ENCODE data around the gene SGPL1.

SGPL1 gene

GRCh38 chr10:70880077-70880534 lies 64.4 kb downstream of the SGPL1 start:
- DNase-seq (ENCODE audit: low read depth in 2 of 3, low spot score in 1 of 3) = peak; percentile 63 to 81 (median 67)

DNA sequence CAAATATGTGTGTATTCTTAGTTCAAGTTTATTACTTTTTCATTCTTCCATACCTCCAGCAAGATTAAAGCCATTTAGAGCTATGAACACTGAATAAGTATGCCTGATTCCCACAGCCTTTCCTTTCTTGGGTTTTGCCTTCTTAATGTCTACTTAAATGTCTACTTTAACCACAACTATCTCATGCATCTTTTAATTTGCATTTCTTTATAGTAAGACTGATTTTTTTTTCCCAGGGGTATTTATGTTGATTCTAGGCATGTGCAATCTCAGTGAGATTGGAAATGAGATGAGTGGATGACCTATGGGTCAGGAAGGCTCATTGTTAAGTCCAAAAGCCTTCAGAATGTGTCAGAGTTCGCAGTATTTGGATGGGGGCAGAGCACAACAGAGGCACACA lies 69.0 kb downstream of the SGPL1 start:
- DNase-seq (ENCODE audit: low read depth in 2 of 3, low spot score in 1 of 3) = no peak

GRCh38 chr10:70885481-70885880 lies 69.7 kb downstream of the SGPL1 start:
- no peak for DNase-seq (ENCODE audit: low read depth in 2 of 3, low spot score in 1 of 3)

DNA sequence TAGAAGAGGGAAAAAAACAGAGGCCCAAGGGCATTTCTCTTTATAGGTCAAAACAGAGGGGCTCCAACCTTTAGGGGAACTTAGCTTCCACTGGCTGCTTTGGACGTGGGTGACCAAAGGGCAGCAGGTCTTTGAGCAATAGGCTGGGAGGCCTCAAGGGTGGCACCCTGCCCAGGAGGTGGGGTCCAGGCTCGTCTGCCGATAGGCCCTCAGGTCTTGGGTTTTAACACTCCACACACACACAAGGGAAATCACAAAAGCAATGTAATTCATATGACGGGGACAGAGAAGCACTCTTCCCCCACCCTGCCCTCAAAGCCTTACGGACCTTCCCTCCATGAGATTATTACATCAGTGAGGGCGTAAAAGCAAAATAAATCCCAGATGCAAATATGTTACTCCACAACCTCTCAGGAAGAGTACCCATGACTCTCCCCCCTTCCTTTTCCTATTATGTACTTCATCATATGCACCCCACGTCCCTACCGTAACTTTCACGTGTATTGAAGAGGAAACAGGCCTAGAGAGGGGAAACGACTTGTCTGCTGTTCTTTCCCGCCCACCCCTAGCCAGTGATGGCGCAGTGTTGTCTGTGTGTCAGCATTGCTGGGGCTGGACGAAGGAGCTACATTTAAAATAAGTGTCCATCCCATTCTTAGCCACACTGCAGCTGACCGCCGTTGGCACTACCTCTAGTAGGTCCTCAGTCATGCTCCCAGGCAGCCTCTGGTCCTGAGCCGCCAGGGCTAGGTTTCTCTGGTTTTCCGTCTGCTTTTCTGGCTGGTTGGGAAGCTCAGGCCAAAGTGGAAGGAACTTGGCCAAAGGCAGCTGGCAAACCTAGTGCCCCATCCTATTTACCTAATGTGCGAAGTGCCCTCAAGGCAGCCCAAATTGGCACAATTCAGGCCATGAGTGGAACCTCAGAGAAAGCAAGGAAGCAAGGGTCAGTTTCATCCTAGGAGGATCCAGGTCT lies 70.5 kb downstream of the SGPL1 start:
- DNase-seq (ENCODE audit: low read depth in 2 of 3, low spot score in 1 of 3) = no peak

DNA sequence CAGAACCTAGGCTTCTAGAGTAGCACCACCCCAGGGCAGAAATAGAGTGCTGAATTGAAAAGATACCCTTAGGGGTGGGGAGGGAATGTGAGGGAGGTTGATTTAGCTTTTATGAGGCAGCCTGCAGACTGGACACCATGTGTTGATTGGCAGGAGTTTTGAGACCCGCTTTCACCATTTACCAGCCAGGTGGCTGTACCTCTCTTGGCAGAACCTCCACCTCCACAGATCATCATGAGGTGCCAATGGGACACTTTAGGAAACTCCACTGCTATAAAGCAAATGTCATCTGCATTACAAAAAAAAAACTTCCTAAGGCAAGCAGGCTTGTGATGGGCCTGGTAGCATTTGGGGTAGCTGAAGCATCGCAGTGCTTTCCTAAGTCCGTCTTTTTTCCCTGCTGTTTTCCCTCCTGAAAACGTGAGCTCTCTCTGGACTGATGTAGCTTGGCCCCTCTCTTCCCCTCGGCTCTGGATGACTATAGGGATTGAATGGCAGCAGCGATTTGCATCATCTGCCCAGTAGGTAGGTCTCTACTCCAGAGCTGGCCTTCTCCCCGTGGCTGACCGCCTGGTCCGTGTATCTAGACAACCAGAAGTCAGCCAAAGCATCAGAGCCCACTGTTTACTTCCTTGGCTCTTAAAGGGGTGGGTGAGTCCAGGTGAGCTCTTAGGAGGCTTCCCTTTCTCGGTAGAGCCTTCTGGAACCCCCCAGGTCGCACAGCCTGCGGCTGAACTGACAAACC lies 71.3 kb downstream of the SGPL1 start:
- DNase-seq (ENCODE audit: low read depth in 2 of 3, low spot score in 1 of 3) = no peak

DNA sequence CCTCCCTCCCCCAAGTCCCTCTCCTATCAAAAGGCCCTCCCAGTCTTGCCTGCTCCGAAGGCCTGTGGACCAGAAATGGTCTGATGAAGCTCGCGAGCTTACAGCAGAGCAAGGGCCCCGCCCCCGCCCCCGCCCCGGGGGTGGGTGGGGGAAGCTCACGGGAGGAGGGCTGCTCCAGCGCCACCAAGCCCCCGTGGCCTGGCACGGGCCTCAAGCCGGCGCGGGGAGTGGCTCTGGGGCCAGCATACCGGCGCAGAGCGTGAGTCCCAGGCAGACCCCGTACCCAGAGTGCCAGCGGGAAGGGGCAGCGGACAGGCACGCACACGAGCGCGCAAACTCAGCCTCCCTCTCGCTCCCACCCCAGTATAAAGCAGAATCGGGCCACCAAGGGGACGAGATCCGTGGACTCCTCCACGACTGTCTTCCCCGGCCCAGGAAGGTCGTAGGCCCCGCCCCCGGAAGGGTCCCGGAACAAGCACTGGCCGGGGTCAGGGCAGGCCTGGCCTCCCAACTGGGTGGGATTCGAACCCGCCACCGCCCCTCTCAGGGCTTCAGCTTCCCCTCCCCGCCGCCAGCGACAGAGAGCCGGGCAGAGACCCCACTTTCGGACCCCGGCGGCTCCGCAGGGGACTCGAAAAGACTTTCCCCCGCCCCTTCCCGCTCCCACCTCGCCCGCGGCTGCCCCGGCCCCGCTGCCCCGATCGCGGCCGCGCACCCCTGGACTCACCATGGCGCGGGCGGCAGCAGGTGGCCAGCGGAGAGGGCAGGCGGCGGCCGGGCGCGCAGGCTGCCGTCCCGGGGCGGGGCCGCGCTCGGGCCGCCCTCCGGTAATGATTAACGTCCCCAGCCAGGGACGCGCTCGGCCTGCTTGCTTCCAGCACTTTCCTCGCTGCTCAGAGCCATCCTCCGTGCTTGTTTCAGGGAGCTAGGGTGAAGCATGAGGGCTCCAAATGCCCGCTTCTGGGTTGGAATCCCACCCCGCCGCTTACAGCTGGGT lies 72.4 kb downstream of the SGPL1 start, which contains the start of gene PCBD1:
Gene PCBD1, minus strand, starts transcription at position 762 of the 997 bp plus-strand sequence. Its CDS starts 32 bp downstream, at position 730.
- peak; percentile 16 to 65 (median 48) for DNase-seq (ENCODE audit: low read depth in 2 of 3, low spot score in 1 of 3)

DNA sequence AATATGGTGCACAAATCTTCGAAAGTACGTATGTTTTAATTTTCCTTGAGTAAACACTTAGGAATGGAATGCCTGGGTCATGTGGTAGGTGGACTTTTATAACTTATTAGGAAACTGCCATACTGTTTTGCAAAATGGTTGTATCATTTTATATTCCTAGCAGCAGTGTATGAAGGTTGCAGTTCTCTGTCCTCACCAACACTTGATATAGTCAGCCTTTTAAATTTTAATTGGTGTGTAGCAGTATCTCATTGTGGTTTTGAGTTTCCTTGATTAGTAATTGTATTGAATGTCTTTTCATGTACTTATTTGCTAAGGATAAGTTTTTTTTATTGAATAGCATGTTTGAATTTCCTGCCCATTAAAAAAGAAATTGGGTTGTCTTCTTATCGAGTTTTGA lies 73.5 kb downstream of the SGPL1 start:
- DNase-seq (ENCODE audit: low read depth in 2 of 3, low spot score in 1 of 3) = no peak

GRCh38 chr10:70890917-70891431 lies 75.2 kb downstream of the SGPL1 start:
- no peak for DNase-seq (ENCODE audit: low read depth in 2 of 3, low spot score in 1 of 3)

DNA sequence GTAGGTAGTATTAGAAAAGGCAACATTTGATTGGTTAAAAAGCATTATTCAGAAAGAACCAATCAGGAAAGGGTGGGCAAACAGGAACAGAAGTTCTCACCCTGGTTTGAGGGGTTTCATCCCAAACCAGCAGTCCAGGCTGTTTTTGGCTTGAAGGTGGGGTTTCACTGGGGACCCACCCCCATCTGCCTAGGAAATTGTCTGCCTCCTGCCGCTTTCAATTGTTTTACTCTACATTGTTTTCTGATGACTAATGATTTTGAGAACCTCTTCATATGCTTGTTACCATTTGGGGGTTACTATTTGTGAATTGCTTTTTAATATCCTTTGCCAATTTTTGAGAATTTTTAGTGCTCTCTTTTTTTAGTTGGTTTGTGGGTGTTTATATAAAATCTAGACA lies 75.9 kb downstream of the SGPL1 start:
- DNase-seq (ENCODE audit: low read depth in 2 of 3, low spot score in 1 of 3) = no peak

DNA sequence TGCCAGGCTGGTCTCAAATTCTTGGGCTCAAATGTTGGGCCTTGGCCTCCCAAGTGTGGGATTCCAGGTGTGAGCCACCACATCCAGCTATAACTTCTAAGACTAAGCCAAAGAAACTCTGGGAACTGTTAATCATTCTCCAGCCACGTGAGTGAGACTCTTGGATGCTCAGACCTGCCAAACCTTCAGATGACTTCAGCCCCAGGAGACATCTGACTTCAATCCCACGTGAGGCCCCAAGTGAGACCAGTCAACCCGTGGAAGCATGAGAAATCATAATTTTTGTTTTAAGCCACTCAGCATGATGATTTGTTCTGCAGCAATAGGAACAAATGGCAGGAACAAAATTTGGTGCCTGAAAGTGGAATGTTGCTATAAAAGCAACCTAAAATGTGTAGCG lies 76.9 kb downstream of the SGPL1 start:
- no peak for DNase-seq (ENCODE audit: low read depth in 2 of 3, low spot score in 1 of 3)

- no peak for DNase-seq (ENCODE audit: low read depth in 2 of 3, low spot score in 1 of 3)
These were observed 77.7 kb downstream of the SGPL1 start for GRCh38 chr10:70893227-70894006.

DNA sequence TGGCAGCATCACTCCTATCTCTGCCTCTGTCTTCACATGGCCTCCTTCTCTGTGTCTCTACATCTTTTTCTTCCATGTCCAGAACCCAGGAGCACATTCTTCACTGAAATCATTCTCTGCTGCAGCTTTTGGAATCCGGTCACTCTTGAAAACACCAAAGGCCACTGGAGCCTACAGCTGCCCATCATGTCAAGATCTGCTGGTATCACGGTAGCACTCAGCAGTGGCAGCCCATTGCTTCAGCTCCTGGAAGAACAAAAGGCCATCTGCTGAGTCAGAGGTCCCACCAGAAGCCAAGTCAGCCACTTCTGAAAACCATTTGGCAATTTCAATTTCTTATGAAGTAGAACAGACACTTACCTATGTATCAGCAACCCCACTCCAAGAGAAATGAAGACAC lies 78.7 kb downstream of the SGPL1 start:
- no peak for DNase-seq (ENCODE audit: low read depth in 2 of 3, low spot score in 1 of 3)

GRCh38 chr10:70896551-70896950 lies 80.8 kb downstream of the SGPL1 start:
- DNase-seq (ENCODE audit: low read depth in 2 of 3, low spot score in 1 of 3) = no peak

- DNase-seq (ENCODE audit: low read depth in 2 of 3, low spot score in 1 of 3) = no peak
These were observed 82.9 kb downstream of the SGPL1 start for GRCh38 chr10:70898687-70899086.

GRCh38 chr10:70899096-70899495 lies 83.3 kb downstream of the SGPL1 start:
- no peak for DNase-seq (ENCODE audit: low read depth in 2 of 3, low spot score in 1 of 3)

GRCh38 chr10:70901276-70901878 lies 85.6 kb downstream of the SGPL1 start:
- DNase-seq (ENCODE audit: low read depth in 2 of 3, low spot score in 1 of 3) = no peak

- no peak for DNase-seq (ENCODE audit: low read depth in 2 of 3, low spot score in 1 of 3)
These were observed 87.0 kb downstream of the SGPL1 start for GRCh38 chr10:70902661-70903261.

DNA sequence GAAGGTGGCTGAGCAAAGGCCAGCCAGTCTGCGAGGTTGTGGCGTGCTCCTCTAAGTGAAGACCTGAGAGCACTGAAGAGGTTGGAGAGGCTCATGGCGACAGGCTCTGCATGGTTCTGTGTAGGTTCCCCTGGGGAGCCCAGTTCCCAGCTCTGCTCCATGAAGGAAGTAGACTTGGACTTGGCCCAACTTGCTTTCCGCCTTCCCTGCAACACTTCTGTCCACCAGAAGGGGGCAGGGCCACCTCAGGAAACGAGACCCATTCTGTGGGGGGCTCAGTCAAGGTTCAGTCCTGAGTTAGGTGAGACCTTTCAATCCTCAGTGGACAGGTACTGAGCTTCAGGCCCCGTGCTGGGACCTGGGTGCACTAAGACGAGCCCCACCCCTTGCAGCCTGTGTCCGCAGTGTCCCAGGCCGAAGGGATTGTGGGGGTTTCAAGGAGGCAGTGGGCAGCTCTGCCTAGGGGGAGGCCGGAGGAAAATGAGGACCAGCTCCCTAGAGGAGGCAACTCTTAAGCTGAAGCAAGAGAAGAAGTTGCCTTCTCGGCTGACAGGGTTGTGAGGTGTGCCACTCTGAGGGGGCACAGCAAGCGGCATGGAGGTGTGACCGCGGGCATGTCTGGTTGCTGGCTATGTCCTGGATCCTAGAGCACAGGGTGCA lies 87.6 kb downstream of the SGPL1 start:
- DNase-seq (ENCODE audit: low read depth in 2 of 3, low spot score in 1 of 3) = peak in 2 of 3 donors; percentile 14 to 17
